SU-DHL-6 (cell line): ENCODE measurements around the gene CSK.

Experiments
- H2AFZ ChIP-seq: fragments of 200-600 bp; sonication (generic); 2 replicates; pipeline ENCODE4 v1.6.1; 2014; ENCODE audit warnings: low read depth, mild to moderate bottlenecking, moderate library complexity, mixed read lengths, antibody characterized with exemption, low read length; ENCODE audit not compliant: severe bottlenecking
- H3F3A ChIP-seq: fragments of 200-600 bp; shearing (Covaris generic); 2 replicates; pipeline ENCODE4 v1.6.0; 2016; ENCODE audit warnings: antibody characterized with exemption, mild to moderate bottlenecking; ENCODE audit not compliant: insufficient read depth
- H3K27ac ChIP-seq: fragments of 200-600 bp; sonication (generic); 2 replicates; pipeline ENCODE4 v1.5.1; 2016; ENCODE audit warnings: low read depth, mild to moderate bottlenecking, low read length, moderate library complexity, mixed read lengths
- H3K27me3 ChIP-seq: fragments of 200-600 bp; sonication (generic), shearing (Covaris generic); 2 replicates; pipeline ENCODE4 v1.6.0; 2014; ENCODE audit warnings: mild to moderate bottlenecking, low read length
- H3K36me3 ChIP-seq: fragments of 200-600 bp; sonication (generic); 2 replicates; pipeline ENCODE4 v1.6.1; 2014; ENCODE audit warnings: mild to moderate bottlenecking, low read length, mixed read lengths
- H3K4me2 ChIP-seq: fragments of 300-600, 200-600 bp; shearing (Covaris generic), sonication (generic); 2 replicates; pipeline ENCODE4 v1.6.0; 2014; ENCODE audit warnings: low read length, low read depth, mild to moderate bottlenecking; ENCODE audit not compliant: poor library complexity, severe bottlenecking
- H3K4me3 ChIP-seq: fragments of 200-600 bp; sonication (generic); 2 replicates; pipeline ENCODE4 v1.5.1; 2014; ENCODE audit warnings: antibody characterized with exemption, low read length, mild to moderate bottlenecking, mixed read lengths; ENCODE audit not compliant: insufficient read depth, poor library complexity, severe bottlenecking
- H3K79me2 ChIP-seq: fragments of 200-600 bp; sonication (generic); 2 replicates; pipeline ENCODE4 v1.6.1; 2014; ENCODE audit warnings: mild to moderate bottlenecking, low read length, moderate library complexity; ENCODE audit not compliant: insufficient read depth
- H3K9ac ChIP-seq: fragments of 200-600 bp; sonication (generic); 2 replicates; pipeline ENCODE4 v1.7.0; 2014; ENCODE audit warnings: mild to moderate bottlenecking, low read length
- H3K9me2 ChIP-seq: fragments of 200-600 bp; sonication (generic); replicated peaks from 2 replicates; pipeline ENCODE4 v1.6.1; 2014; ENCODE audit warnings: low read length; ENCODE audit not compliant: insufficient read depth
- H3K9me3 ChIP-seq: fragments of 200-600 bp; sonication (generic); 2 replicates; pipeline ENCODE4 v1.6.1; 2014; ENCODE audit warnings: low read length, mixed read lengths; ENCODE audit not compliant: insufficient read depth
- H4K20me1 ChIP-seq: fragments of 200-600 bp; sonication (generic); 2 replicates; pipeline ENCODE4 v1.6.1; 2014; ENCODE audit warnings: low read depth, mild to moderate bottlenecking, antibody characterized with exemption, low read length, moderate library complexity, mixed read lengths
- EZH2phosphoT487 ChIP-seq: fragments of 200-600 bp; sonication (generic), shearing (Covaris generic); conservative IDR thresholded peaks from 2 replicates; pipeline ENCODE4 v1.6.1; 2018; ENCODE audit warnings: mild to moderate bottlenecking, antibody characterized with exemption, low read length, moderate library complexity, mixed read lengths
- TF ChIP-seq, protein P1 (sequence below): fragments of 200-600 bp; sonication (generic); IDR thresholded peaks from one replicate; pipeline ENCODE4 v1.5.1; 2017; ENCODE audit warnings: antibody characterized with exemption, mild to moderate bottlenecking, low read length, moderate library complexity; ENCODE audit not compliant: insufficient read depth, poor library complexity, severe bottlenecking

The CSK gene

DNA sequence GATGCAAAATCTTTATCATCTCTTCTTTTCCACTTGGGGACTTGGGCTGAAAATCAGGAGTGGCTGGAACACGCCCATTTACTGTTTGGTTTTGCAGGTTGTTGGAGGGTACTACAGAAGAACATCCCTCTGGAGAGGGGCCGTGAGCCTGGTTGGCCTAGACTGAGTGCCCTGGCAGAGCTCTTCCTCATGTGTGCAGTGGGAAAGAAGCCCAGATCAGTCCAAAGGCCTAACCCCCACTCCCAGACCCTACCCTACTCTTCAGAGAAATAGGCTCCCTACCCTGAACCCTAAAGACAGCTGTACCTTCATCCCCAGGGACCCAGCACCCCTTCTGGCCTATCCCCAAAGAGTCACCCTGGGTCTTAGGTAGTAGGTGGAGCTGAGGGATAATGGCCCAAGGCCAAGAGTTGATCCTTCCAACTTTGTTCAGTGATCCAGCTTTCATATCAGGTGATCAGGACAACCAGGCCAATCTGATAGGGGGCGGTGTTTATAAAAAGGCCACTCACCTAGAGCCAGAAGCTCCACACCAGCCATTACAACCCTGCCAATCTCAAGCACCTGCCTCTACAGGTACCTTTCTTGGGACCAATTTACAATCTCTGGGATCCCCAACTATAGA, 33.4 kb upstream of the CSK start, which contains the start of gene CYP1A2:
CYP1A2 (plus strand) TSS at position 524 of the 625 bp plus-strand sequence. CDS start 894 bp downstream, outside the sequence.
- H3K36me3 ChIP-seq: no peaks in the 10 kb centered on the region
- no peak within 1 kb of the TSS for H3K9ac ChIP-seq
- no peak within 1 kb of the TSS for H3K4me2 ChIP-seq
- TF ChIP-seq, protein P1, sequence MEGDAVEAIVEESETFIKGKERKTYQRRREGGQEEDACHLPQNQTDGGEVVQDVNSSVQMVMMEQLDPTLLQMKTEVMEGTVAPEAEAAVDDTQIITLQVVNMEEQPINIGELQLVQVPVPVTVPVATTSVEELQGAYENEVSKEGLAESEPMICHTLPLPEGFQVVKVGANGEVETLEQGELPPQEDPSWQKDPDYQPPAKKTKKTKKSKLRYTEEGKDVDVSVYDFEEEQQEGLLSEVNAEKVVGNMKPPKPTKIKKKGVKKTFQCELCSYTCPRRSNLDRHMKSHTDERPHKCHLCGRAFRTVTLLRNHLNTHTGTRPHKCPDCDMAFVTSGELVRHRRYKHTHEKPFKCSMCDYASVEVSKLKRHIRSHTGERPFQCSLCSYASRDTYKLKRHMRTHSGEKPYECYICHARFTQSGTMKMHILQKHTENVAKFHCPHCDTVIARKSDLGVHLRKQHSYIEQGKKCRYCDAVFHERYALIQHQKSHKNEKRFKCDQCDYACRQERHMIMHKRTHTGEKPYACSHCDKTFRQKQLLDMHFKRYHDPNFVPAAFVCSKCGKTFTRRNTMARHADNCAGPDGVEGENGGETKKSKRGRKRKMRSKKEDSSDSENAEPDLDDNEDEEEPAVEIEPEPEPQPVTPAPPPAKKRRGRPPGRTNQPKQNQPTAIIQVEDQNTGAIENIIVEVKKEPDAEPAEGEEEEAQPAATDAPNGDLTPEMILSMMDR: no peak
- TF ChIP-seq EZH2phosphoT487: no peak
- no peaks in the 10 kb centered on the region for H3K27me3 ChIP-seq
- H3K79me2 ChIP-seq: no peaks in the 10 kb centered on the region
- H4K20me1 ChIP-seq: no peaks in the 10 kb centered on the region
- no peaks in the 10 kb centered on the region for H3F3A ChIP-seq
- H2AFZ ChIP-seq: no peak within 1 kb of the TSS
- H3K27ac ChIP-seq: no peak within 1 kb of the TSS
- H3K4me3 ChIP-seq: no peak within 1 kb of the TSS
- no peaks in the 10 kb centered on the region for H3K9me2 ChIP-seq
- no peaks in the 10 kb centered on the region for H3K9me3 ChIP-seq

DNA sequence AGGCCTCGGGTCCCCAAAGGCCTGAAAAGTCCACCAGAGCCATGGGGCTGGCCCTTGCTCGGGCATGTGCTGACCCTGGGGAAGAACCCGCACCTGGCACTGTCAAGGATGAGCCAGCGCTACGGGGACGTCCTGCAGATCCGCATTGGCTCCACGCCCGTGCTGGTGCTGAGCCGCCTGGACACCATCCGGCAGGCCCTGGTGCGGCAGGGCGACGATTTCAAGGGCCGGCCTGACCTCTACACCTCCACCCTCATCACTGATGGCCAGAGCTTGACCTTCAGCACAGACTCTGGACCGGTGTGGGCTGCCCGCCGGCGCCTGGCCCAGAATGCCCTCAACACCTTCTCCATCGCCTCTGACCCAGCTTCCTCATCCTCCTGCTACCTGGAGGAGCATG, 32.0 kb upstream of the CSK start:
- TF ChIP-seq EZH2phosphoT487: no peak
- TF ChIP-seq, protein P1: no peak
- H3K4me2 ChIP-seq: no peak overlapping the region
- no peaks in the 10 kb centered on the region for H3K36me3 ChIP-seq
- no peaks in the 10 kb centered on the region for H3K9me3 ChIP-seq
- no peak overlapping the region for H3K9ac ChIP-seq
- H3K4me3 ChIP-seq: no peak overlapping the region
- H3K27ac ChIP-seq: no peak overlapping the region
- H3K27me3 ChIP-seq: no peaks in the 10 kb centered on the region
- no peak overlapping the region for H2AFZ ChIP-seq
- H3K9me2 ChIP-seq: no peaks in the 10 kb centered on the region
- H3F3A ChIP-seq: no peaks in the 10 kb centered on the region
- no peaks in the 10 kb centered on the region for H4K20me1 ChIP-seq
- H3K79me2 ChIP-seq: no peaks in the 10 kb centered on the region

DNA sequence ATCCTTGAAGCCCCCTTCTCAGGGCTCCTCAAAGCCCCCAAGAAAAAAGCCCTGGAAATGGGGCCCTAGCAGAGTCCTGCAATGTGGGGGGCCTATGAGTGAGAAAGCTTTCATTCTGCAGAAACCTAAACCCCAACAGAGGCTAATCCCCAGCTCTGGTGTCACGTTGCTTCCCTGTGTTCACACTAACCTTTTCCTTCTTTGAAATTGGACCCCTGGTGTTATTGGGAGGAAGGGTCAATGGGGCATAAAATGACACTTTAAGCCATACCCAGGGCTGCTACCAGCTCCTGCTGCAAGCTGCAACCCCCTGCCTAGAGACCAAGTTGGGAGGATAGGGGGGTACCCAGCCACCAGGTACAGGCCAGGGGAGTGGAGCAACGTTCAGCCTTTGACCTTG, 31.1 kb upstream of the CSK start:
- Histone ChIP-seq H3K4me3 (no peak overlapping the region), H3K9me3 (no peaks in the 10 kb centered on the region), H3F3A (no peaks in the 10 kb centered on the region), H3K36me3 (no peaks in the 10 kb centered on the region), H2AFZ (no peak overlapping the region), H3K79me2 (no peaks in the 10 kb centered on the region), H3K27ac (no peak overlapping the region), H4K20me1 (no peaks in the 10 kb centered on the region), H3K4me2 (no peak overlapping the region), H3K27me3 (no peaks in the 10 kb centered on the region), H3K9ac (no peak overlapping the region), H3K9me2 (no peaks in the 10 kb centered on the region)
- no peak for TF ChIP-seq EZH2phosphoT487
- TF ChIP-seq, protein P1: no peak
